ENCODE results near the gene COLEC11.

The COLEC11 gene

GRCh38 chr2:3585261-3586109 is 9.4 kb upstream of the COLEC11 start:
- DNase-seq = no peak

- DNase-seq = no peak
Measured at GRCh38 chr2:3586220-3586619, 8.7 kb upstream of the COLEC11 start.

DNA sequence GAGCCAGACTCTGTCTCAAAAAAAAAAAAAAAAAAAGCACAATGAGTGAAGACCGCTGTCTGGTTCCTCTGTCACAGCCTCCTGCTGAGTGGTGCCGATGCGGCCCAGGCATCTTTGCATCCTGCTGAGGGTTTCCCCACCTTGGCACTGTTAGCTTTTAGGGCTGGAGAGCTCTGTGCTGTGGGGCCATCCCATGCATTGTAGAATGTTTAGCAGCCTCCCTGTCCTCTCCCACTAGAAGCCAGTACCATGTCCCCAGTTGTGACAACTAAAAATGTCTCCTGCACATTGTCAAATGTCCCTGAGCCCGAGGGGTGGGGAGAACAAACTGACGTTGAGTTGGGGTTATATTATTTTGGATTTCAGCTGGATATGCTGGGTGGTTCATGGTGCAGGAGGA is 7.9 kb upstream of the COLEC11 start:
- no peak for DNase-seq

DNA sequence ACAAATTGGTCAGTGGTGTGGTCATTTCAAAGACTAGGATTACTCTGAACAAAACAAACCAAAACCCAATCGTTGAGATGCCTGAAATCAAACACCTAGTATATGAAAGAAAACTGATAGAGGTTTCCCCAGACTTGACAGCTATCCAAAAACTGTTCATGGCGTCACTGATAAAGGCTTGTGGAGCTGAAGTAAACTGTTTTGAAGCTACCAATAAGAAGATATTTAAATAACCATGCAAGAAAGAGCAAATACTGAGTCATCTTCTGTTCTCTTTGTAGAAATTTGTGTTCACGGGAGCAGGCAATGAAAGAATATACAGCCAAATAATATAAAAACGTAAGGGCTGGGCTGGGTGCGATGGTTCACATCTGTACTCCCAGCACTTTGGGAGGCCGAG is 7.5 kb upstream of the COLEC11 start:
- DNase-seq = no peak

DNA sequence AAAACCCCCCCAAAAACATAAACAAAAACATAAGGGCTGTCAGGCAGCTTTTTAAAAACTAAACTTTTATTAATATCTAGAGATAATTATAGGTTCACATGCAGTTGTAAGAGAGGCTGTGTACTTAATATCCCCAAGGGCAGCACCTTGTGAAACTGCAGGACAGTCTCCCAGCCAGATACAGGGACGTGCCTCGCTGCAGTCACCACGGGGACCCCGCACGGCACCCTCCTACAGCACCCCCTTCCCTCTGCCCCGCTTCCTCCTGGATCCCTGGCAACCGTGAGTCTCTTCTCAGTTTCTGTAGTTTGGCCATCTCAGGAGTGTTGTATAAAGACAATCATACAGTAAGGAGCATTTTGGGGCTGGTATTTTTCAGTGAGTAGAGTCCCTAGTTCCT is 6.8 kb upstream of the COLEC11 start:
- no peak for DNase-seq

- no peak for DNase-seq
Measured at GRCh38 chr2:3589086-3589485, 5.8 kb upstream of the COLEC11 start.

- no peak for DNase-seq
Measured at GRCh38 chr2:3595404-3595803, 492 bp downstream of the COLEC11 start.

DNA sequence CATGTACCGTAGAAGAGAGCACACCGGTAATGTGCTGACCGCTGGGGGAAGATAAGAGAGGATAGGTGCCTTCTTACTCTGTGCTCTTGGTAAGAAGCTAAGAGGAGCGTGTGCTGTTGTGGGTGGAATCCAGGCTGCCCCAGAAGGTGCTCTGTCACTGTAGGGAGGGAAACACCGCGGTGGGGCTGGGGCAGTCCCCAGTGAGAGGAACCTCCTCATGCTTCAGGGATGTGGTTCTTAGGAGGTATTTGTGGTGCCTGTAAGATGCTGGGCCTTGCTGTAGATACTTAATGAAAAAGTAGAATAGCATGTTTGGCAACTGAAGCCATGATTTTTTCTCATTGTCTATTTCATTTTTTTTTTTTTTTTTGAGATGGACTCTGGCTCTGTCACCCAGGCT is 1.1 kb downstream of the COLEC11 start:
- no peak for DNase-seq

- no peak for DNase-seq
Measured at GRCh38 chr2:3596901-3597417, 2.0 kb downstream of the COLEC11 start.

DNA sequence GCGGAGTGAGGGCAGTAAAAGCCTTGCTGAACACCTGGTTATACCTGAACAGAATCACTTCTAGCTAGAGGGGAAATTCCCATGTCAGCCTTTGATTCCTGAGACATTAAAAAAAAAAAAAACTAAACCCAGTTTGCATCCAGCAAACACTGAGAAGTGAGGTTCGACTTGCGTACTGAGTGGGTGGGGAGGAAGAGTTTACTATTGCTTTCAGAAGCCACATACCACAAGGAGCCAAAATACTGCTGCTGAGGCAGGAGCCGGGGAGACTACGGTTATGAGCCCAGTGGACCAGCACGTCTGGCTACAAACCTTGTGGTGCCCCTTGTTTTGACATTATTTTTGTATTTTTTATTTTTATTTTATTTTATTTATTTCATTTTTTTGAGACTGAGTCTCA is 2.7 kb downstream of the COLEC11 start:
- no peak for DNase-seq

- DNase-seq = no peak
Measured at GRCh38 chr2:3598197-3598910, 3.4 kb downstream of the COLEC11 start.

GRCh38 chr2:3598912-3599854 is 4.3 kb downstream of the COLEC11 start:
- DNase-seq = no peak

DNA sequence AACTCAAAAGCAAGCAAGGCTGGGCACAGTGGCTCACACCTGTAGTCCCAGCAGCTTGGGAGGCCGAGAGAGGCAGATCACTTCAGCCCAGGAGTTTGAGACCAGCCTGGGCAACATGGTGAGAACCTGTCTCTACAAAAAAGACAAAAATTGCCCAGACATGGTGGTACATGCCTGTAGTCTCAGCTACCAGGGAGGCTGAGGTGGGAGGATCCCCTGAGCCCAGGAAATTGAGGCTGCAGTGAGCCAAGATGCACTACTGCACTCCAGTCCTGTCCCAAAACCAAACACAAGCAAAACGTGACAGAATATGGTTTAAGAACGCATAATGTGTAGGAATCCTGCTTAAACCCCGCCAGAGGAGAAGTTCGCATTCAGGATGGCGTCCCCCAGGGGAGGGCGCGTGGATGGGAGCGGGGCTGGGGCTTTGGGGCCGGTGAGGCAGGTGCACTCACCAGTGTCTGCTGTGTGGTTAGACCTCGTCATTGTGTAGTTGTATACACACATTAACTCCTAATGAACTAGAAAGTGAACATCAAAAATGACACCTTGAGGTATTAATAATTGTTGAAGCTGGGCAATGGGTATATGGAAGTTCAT is 5.4 kb downstream of the COLEC11 start:
- no peak for DNase-seq

DNA sequence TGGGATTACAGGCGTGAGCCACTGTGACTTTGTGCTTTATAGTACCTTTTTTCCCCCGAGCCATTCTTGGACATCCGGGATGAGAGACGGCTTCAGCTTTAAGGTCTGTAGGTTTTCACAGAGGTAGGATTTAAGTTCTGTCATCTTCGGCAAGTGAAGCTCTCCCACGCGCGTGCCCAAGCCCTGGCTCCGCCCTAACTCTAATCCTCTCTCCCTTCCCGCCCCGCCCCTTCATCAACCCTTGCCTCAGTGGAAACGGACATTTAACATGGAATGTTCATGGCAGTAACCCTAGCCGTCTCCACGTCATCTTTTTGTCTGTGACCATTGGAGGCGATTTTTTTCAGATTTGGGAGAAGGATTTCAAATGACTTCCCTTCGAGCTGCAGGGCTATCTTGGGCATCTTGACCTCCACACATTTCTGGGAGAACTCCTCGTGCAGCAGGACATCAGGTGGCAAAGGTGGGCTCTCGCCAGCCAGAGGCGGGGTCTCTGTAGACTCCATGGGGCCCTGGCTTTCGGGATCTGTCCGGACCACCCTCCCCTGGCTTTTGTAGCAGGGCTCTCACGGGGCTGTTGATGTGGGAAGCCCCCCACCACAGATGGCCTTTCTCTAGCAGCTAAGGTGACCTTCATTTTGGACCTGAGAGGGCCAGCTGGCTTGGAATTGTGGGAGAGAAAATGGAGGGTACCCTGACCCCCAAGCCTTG is 6.8 kb downstream of the COLEC11 start:
- DNase-seq = no peak

GRCh38 chr2:3602553-3603339 is 7.8 kb downstream of the COLEC11 start:
- no peak for DNase-seq

DNA sequence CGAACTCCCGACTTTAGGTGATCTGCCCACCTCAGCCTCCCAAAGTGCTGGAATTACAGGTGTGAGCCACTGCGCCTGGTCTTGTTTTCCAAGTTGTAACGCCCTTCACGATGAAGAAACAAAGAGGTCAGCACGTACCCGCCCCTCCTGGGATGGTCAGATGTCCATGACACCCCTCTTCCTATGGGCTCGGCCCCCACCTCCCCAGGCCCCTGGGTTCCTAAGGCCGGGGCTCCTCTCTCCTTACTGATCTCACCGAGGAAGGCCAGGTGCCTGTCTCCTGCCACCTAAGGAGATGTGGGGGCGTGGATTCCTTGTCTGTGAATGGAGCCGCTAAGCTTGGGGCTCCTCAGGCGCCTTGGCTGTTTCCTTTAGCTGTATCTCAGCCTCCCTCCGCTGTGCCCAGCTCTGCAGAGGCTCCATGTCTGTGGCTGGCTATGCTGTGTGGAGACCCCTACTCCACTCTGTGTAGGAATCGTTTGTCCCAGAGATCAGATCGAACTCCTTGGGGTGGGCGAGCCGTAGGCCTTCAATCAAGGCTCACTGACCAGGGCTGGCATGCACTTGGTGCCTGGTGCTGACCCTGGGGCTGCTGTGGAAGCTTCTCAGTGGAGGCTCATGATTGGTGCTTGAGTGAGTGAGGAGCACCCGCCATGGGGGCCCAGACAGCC is 8.8 kb downstream of the COLEC11 start:
- DNase-seq = no peak

DNA sequence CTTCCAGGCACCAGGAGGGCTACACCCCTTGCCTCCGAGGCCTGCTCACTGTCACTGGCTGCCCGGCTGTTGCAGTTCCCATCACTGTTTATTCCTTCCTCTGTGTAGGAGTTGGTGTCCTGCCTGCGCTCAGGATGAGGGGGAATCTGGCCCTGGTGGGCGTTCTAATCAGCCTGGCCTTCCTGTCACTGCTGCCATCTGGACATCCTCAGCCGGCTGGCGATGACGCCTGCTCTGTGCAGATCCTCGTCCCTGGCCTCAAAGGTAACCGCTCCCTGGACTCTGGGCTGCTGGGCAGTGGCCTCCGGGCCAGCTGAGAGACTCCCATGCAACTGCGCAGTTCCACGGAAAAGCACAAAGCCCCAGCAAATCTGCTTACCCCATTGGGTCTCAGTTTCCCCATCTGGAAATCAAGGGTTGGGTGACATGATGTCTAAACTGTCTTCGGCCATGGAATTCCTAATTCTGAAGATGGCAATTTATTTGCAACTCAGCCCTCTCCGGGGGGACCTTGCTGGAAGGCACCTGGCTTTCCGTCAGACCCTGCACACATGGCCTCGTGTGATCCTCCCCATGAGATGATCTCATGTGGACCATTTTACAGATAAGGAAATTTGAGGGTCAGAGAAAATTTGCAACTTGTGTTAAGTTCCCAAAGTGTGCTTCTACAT is 9.4 kb downstream of the COLEC11 start:
- DNase-seq = no peak

GRCh38 chr2:3604991-3605961 is 10.4 kb downstream of the COLEC11 start:
- DNase-seq = no peak

GRCh38 chr2:3606028-3606369 is 11.1 kb downstream of the COLEC11 start:
- no peak for DNase-seq

All from activated gamma-delta T cell (primary cell).